ENCODE results near the gene MEPCE. TPM values are rescaled to one million over a fixed set of nuclear protein-coding genes. Genes with fewer than 3 reads are reported as not detected.

The MEPCE gene
- total RNA-seq, 1 donor from 2014 or later, result 18.5 TPM

- Mint-ChIP-seq H3K4me3 (ENCODE audit: unreplicated experiment) (peak overlapping the region; percentile 61), H3K9me3 (ENCODE audit: unreplicated experiment) (peaks cover 2% of the 10 kb centered on the region), H3K36me3 (ENCODE audit: unreplicated experiment) (no peaks in the 10 kb centered on the region), H3K27me3 (ENCODE audit: unreplicated experiment) (peaks cover 3% of the 10 kb centered on the region), H3K27ac (ENCODE audit: unreplicated experiment) (peak overlapping the region; percentile 68), H3K4me1 (ENCODE audit: low read depth, unreplicated experiment) (peaks cover 16% of the 10 kb centered on the region)
- DNase-seq, result peak; percentile 38
- TF ChIP-seq CTCF (IDR thresholded peaks at IDR 0.05; ENCODE audit: partially characterized antibody, unreplicated experiment), result no peak
These were observed 47.6 kb downstream of the MEPCE start for GRCh38 chr7:100476903-100477870.

- H3K4me3 Mint-ChIP-seq (ENCODE audit: unreplicated experiment), result peak overlapping the region; percentile 95
- TF ChIP-seq CTCF (IDR thresholded peaks at IDR 0.05; ENCODE audit: partially characterized antibody, unreplicated experiment), result no peak
- peaks cover 5% of the 10 kb centered on the region for H3K9me3 Mint-ChIP-seq (ENCODE audit: unreplicated experiment)
- no peak overlapping the region for H3K27ac Mint-ChIP-seq (ENCODE audit: unreplicated experiment)
- peaks cover 17% of the 10 kb centered on the region for H3K4me1 Mint-ChIP-seq (ENCODE audit: low read depth, unreplicated experiment)
- H3K27me3 Mint-ChIP-seq (ENCODE audit: unreplicated experiment), result peaks cover 5% of the 10 kb centered on the region
- no peaks in the 10 kb centered on the region for H3K36me3 Mint-ChIP-seq (ENCODE audit: unreplicated experiment)
- peak; percentile 34 for DNase-seq
These were observed 48.2 kb downstream of the MEPCE start for GRCh38 chr7:100477871-100478267.

GRCh38 chr7:100478958-100479660, 49.5 kb downstream of the MEPCE start, which contains the start of gene TSC22D4:
TSC22D4 (minus strand) TSS chr7:100479214; CDS start chr7:100478038, 1,176 bp downstream.
- peaks cover 6% of the 10 kb centered on the region for H3K27me3 Mint-ChIP-seq (ENCODE audit: unreplicated experiment)
- H3K4me1 Mint-ChIP-seq (ENCODE audit: low read depth, unreplicated experiment), result peaks cover 14% of the 10 kb centered on the region
- peak within 1 kb of the TSS; percentile 95 for H3K4me3 Mint-ChIP-seq (ENCODE audit: unreplicated experiment)

GRCh38 chr7:100481466-100481865, 51.8 kb downstream of the MEPCE start:
- Mint-ChIP-seq H3K27me3 (ENCODE audit: unreplicated experiment) (peaks cover 5% of the 10 kb centered on the region), H3K4me3 (ENCODE audit: unreplicated experiment) (peak overlapping the region; percentile 32), H3K4me1 (ENCODE audit: low read depth, unreplicated experiment) (peaks cover 15% of the 10 kb centered on the region), H3K27ac (ENCODE audit: unreplicated experiment) (no peak overlapping the region), H3K36me3 (ENCODE audit: unreplicated experiment) (no peaks in the 10 kb centered on the region), H3K9me3 (ENCODE audit: unreplicated experiment) (peaks cover 9% of the 10 kb centered on the region)
- DNase-seq, result no peak
- TF ChIP-seq CTCF (IDR thresholded peaks at IDR 0.05; ENCODE audit: partially characterized antibody, unreplicated experiment), result no peak

More at GRCh38 chr7:100478958-100479660, 49.5 kb downstream of the MEPCE start, which contains the start of gene TSC22D4:
- DNase-seq, result peak; percentile 89
- Mint-ChIP-seq H3K27ac (ENCODE audit: unreplicated experiment) (peak within 1 kb of the TSS; percentile 59), H3K9me3 (ENCODE audit: unreplicated experiment) (peaks cover 5% of the 10 kb centered on the region), H3K36me3 (ENCODE audit: unreplicated experiment) (no peaks in the 10 kb centered on the region)
- TF ChIP-seq CTCF (IDR thresholded peaks at IDR 0.05; ENCODE audit: partially characterized antibody, unreplicated experiment), result no peak

All from glutamatergic neuron (in vitro differentiated cells).